ENCODE measurements around the gene LRRC25. TPM values are rescaled to one million over a fixed set of nuclear protein-coding genes. Genes with fewer than 3 reads are reported as not detected.
A peak's percentile ranks its signal among the peaks of the same experiment; 100 is the strongest.

Gene LRRC25
- total RNA-seq, 1 experiment from 2014 or later, result 0.12 TPM

DNA sequence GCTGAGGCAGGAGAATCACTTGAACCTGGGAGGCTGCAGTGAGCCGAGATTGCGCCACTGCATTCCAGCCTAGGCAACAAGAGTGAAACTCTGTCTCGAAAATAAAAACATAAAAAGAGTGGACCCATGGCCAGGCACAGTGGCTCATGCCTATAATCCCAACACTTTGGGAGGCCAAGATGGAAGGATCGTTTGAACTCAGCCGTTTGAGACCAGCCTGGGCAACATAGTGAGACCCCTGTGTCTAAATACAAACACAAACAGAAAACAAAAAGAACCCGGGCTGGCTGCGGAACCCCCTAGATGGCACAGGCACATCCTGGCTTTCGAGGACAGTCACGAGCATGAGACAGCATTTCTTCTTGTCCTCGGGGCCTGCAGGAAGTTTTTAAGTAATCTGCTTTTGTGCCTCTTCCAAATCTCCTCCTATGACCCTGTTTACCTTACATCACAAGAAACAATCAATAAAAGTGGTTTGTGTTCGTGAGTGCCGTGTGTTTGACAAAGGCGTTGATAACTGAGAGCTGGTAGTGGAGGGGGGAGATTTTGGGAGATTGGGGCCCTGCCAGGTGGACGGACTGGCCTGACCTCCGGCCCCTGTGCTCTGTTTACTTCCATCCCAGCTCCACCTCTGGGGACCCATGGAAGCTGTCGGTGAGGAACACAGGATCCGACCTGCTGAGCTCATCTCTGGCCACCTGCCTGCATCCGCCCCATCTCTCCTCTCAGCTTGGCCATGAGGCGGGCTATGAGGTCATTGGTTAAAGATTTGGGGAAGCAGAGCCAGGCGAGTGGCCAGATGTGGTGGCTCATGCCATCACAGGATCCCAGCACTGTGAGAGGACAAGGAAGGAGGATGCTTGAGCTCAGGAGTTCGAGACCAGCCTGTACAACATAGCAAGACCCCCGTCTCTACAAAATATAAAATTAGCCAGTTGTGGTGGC is 17.3 kb downstream of the LRRC25 start:
- Histone ChIP-seq H3K36me3 (ENCODE audit: control insufficient read depth in 1 of 2, insufficient read depth in 2 of 2, low read length in 2 of 2) (no peaks in the 10 kb centered on the region), H3K27ac (ENCODE audit: low read depth, low read length) (peak overlapping the region; percentile 83), H2AFZ (ENCODE audit: low read depth, low read length, poor library complexity, severe bottlenecking) (peak overlapping the region; percentile 2), H3K9me2 (ENCODE audit: insufficient read depth) (no peaks in the 10 kb centered on the region), H4K20me1 (ENCODE audit: insufficient read depth) (no peaks in the 10 kb centered on the region), H3K4me2 (ENCODE audit: low read length) (peak overlapping the region; percentile 70), H3K79me2 (ENCODE audit: insufficient read depth, low read length) (no peaks in the 10 kb centered on the region), H3K9ac (ENCODE audit: low read length) (peak overlapping the region; percentile 44), H3K4me3 (replicated peaks in 1 of 2; ENCODE audit: low read depth in 1 of 2, low read length in 2 of 2) (peak overlapping the region in 1 of 2 experiments; percentile 7; a peak in 1 of 4 replicates), H3K4me1 (ENCODE audit: control insufficient read depth in 1 of 2, insufficient read depth in 2 of 2, low read length in 2 of 2) (peaks cover 90% of the 10 kb centered on the region in 2 experiments), H3K27me3 (ENCODE audit: insufficient read depth, low read length) (no peaks in the 10 kb centered on the region), H3K9me3 (ENCODE audit: control insufficient read depth in 1 of 2, insufficient read depth in 1 of 2, low read depth in 1 of 2, low read length in 2 of 2) (no peaks in the 10 kb centered on the region)
- BruUV-seq (replicated peaks), result TSS peak; percentile 88
- ChIA-PET POLR2A (interaction anchor here (0.6 to 4.8 kb wide), 14 partner anchors 11 to 105 kb away, joined by 3 to 46 read pairs (median 4); partner anchors contain the start of gene JUND), CTCF (interaction anchor here (0.9 to 1.8 kb wide), 6 partner anchors 8 to 100 kb away, joined by 3 to 8 read pairs (median 4); no protein-coding TSS in a partner anchor), RAD21 (ENCODE audit: low non-redundant PET in 1 of 2, low total read pairs in 2 of 2, uncharacterized antibody in 2 of 2, unreplicated experiment in 2 of 2) (interaction anchor here in 1 of 2 experiments (0.7 kb wide), 1 partner anchor 87 kb away, joined by 3 read pairs; no protein-coding TSS in a partner anchor)
- intact Hi-C loops (cut with micrococcal nuclease), result no loop called here
- ATAC-seq, result peak; percentile 84
- peak; percentile 93 for DNase-seq (ENCODE audit: low read depth, low spot score)
- TF ChIP-seq JUND (IDR thresholded peaks at IDR 0.05) (peak; percentile 68), YY1 (IDR thresholded peaks at IDR 0.05; ENCODE audit: extremely low read depth, insufficient replicate concordance, low read depth, low read length) (no peak), EZH2phosphoT487 (IDR thresholded peaks at IDR 0.05; ENCODE audit: borderline replicate concordance) (no peak), POLR2AphosphoS5 (IDR thresholded peaks at IDR 0.05; ENCODE audit: low read depth, low read length) (peak; percentile 64; the same call in 1 of the 2 replicates), TCF7L2 (IDR thresholded peaks at IDR 0.05; ENCODE audit: borderline replicate concordance, extremely low read depth, insufficient read depth, insufficient read length) (peak; percentile 94), ZFX (IDR thresholded peaks at IDR 0.05) (0 out of 2 replicates have a peak, but pooled peaks have one; percentile 10), POLR2A (IDR thresholded peaks at IDR 0.05; ENCODE audit: borderline replicate concordance, extremely low read depth, insufficient read depth, insufficient read length) (no peak), FOSL1 (IDR thresholded peaks at IDR 0.05; ENCODE audit: low read depth) (peak; percentile 51; the same call in 1 of the 2 replicates), SIN3A (IDR thresholded peaks at IDR 0.05; ENCODE audit: low read depth) (peak; percentile 81; the same call in 1 of the 2 replicates), ELF1 (IDR thresholded peaks at IDR 0.05; ENCODE audit: borderline replicate concordance, low read depth) (no peak), ATF3 (IDR thresholded peaks at IDR 0.05) (no peak), CEBPB (IDR thresholded peaks at IDR 0.05; ENCODE audit: low read depth) (peak; percentile 74), MAX (IDR thresholded peaks at IDR 0.05) (peak; percentile 94)
- TF ChIP-seq, protein P1, sequence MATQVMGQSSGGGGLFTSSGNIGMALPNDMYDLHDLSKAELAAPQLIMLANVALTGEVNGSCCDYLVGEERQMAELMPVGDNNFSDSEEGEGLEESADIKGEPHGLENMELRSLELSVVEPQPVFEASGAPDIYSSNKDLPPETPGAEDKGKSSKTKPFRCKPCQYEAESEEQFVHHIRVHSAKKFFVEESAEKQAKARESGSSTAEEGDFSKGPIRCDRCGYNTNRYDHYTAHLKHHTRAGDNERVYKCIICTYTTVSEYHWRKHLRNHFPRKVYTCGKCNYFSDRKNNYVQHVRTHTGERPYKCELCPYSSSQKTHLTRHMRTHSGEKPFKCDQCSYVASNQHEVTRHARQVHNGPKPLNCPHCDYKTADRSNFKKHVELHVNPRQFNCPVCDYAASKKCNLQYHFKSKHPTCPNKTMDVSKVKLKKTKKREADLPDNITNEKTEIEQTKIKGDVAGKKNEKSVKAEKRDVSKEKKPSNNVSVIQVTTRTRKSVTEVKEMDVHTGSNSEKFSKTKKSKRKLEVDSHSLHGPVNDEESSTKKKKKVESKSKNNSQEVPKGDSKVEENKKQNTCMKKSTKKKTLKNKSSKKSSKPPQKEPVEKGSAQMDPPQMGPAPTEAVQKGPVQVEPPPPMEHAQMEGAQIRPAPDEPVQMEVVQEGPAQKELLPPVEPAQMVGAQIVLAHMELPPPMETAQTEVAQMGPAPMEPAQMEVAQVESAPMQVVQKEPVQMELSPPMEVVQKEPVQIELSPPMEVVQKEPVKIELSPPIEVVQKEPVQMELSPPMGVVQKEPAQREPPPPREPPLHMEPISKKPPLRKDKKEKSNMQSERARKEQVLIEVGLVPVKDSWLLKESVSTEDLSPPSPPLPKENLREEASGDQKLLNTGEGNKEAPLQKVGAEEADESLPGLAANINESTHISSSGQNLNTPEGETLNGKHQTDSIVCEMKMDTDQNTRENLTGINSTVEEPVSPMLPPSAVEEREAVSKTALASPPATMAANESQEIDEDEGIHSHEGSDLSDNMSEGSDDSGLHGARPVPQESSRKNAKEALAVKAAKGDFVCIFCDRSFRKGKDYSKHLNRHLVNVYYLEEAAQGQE (IDR thresholded peaks at IDR 0.05; ENCODE audit: low read depth), result no peak
- TF ChIP-seq, protein P2, sequence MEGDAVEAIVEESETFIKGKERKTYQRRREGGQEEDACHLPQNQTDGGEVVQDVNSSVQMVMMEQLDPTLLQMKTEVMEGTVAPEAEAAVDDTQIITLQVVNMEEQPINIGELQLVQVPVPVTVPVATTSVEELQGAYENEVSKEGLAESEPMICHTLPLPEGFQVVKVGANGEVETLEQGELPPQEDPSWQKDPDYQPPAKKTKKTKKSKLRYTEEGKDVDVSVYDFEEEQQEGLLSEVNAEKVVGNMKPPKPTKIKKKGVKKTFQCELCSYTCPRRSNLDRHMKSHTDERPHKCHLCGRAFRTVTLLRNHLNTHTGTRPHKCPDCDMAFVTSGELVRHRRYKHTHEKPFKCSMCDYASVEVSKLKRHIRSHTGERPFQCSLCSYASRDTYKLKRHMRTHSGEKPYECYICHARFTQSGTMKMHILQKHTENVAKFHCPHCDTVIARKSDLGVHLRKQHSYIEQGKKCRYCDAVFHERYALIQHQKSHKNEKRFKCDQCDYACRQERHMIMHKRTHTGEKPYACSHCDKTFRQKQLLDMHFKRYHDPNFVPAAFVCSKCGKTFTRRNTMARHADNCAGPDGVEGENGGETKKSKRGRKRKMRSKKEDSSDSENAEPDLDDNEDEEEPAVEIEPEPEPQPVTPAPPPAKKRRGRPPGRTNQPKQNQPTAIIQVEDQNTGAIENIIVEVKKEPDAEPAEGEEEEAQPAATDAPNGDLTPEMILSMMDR (IDR thresholded peaks at IDR 0.05 in 2 of 3, conservative IDR thresholded peaks at IDR 0.05 in 1 of 3; ENCODE audit: borderline replicate concordance in 1 of 3, insufficient read depth in 1 of 3, low read depth in 2 of 3, low read length in 2 of 3), result no peak
- TF ChIP-seq, protein P3, sequence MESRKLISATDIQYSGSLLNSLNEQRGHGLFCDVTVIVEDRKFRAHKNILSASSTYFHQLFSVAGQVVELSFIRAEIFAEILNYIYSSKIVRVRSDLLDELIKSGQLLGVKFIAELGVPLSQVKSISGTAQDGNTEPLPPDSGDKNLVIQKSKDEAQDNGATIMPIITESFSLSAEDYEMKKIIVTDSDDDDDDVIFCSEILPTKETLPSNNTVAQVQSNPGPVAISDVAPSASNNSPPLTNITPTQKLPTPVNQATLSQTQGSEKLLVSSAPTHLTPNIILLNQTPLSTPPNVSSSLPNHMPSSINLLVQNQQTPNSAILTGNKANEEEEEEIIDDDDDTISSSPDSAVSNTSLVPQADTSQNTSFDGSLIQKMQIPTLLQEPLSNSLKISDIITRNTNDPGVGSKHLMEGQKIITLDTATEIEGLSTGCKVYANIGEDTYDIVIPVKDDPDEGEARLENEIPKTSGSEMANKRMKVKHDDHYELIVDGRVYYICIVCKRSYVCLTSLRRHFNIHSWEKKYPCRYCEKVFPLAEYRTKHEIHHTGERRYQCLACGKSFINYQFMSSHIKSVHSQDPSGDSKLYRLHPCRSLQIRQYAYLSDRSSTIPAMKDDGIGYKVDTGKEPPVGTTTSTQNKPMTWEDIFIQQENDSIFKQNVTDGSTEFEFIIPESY (IDR thresholded peaks at IDR 0.05; ENCODE audit: extremely low read depth, insufficient replicate concordance, low read length), result no peak
